NCI-H2227 treated with DMSO at 0.1 percent for 48 hours (cell line): ENCODE measurements around the gene MYH6.
"Not testable (repeated sequence)": the region's sequence is repeated elsewhere in the genome, so short reads cannot be mapped to it uniquely, and the experiment has no call there.

Experiments used
- DNase-seq: peaks from one replicate; lab custom pipeline; 2025; lab: John Stamatoyannopoulos, UW

The MYH6 gene

GRCh38 chr14:23435543-23436326 is 27.7 kb upstream of the MYH6 start, which contains the start of gene MYH7:
Gene MYH7 (minus strand): TSS chr14:23435660. CDS start chr14:23433732, 1,928 bp downstream.
- DNase-seq: no peak

- DNase-seq: no peak
These were observed 26.6 kb upstream of the MYH6 start for GRCh38 chr14:23434488-23435222.

GRCh38 chr14:23433457-23433856 is 25.4 kb upstream of the MYH6 start:
- DNase-seq: no peak

- no peak for DNase-seq
These were observed 24.9 kb upstream of the MYH6 start for GRCh38 chr14:23432946-23433345.

GRCh38 chr14:23432102-23432925 is 24.2 kb upstream of the MYH6 start:
- no peak for DNase-seq

- no peak for DNase-seq
These were observed 23.4 kb upstream of the MYH6 start for GRCh38 chr14:23431486-23431885.

- DNase-seq: peak; percentile 14
These were observed 22.6 kb upstream of the MYH6 start for GRCh38 chr14:23430723-23431085.

GRCh38 chr14:23430016-23430722 is 22.1 kb upstream of the MYH6 start:
- no peak for DNase-seq

GRCh38 chr14:23428686-23429495 is 20.8 kb upstream of the MYH6 start:
- no peak for DNase-seq

- not testable (repeated sequence) for DNase-seq
These were observed 17.7 kb upstream of the MYH6 start for GRCh38 chr14:23425798-23426197.

- no peak for DNase-seq
These were observed 17.1 kb upstream of the MYH6 start for GRCh38 chr14:23425169-23425568.

GRCh38 chr14:23423657-23424056 is 15.6 kb upstream of the MYH6 start:
- no peak for DNase-seq

GRCh38 chr14:23421594-23421993 is 13.5 kb upstream of the MYH6 start:
- DNase-seq: no peak

GRCh38 chr14:23419646-23420045 is 11.6 kb upstream of the MYH6 start:
- DNase-seq: not testable (repeated sequence)

GRCh38 chr14:23418021-23418420 is 9.9 kb upstream of the MYH6 start:
- no peak for DNase-seq

- not testable (repeated sequence) for DNase-seq
These were observed 9.2 kb upstream of the MYH6 start for GRCh38 chr14:23417269-23417668.

GRCh38 chr14:23416801-23417200 is 8.7 kb upstream of the MYH6 start:
- DNase-seq: no peak

GRCh38 chr14:23415821-23416778 is 8.0 kb upstream of the MYH6 start:
- DNase-seq: no peak

- no peak for DNase-seq
These were observed 7.1 kb upstream of the MYH6 start for GRCh38 chr14:23414906-23415820.
